ENCODE results near the gene SLC25A21. TPM values are rescaled to one million over a fixed set of nuclear protein-coding genes. Genes with fewer than 3 reads are reported as not detected.

The SLC25A21 gene
- total and polyA plus RNA-seq, 8 donors: 0.40 to 5.4 (median 1.3) TPM; not detected in 2

- Histone ChIP-seq H3K36me3 (no peaks in the 10 kb centered on the region), H3K27ac (no peak overlapping the region), H3K4me1 (no peaks in the 10 kb centered on the region), H3K9me3 (peaks cover 0 to 16% (median 11%) of the 10 kb centered on the region in 4 donors), H3K4me3 (no peak overlapping the region), H3K27me3 (no peaks in the 10 kb centered on the region)
- 65 to 79% (median 73%) methylated on average over 3 of the region's 3 CpGs for whole genome bisulfite sequencing, 5 donors
- TF ChIP-seq, protein P1, sequence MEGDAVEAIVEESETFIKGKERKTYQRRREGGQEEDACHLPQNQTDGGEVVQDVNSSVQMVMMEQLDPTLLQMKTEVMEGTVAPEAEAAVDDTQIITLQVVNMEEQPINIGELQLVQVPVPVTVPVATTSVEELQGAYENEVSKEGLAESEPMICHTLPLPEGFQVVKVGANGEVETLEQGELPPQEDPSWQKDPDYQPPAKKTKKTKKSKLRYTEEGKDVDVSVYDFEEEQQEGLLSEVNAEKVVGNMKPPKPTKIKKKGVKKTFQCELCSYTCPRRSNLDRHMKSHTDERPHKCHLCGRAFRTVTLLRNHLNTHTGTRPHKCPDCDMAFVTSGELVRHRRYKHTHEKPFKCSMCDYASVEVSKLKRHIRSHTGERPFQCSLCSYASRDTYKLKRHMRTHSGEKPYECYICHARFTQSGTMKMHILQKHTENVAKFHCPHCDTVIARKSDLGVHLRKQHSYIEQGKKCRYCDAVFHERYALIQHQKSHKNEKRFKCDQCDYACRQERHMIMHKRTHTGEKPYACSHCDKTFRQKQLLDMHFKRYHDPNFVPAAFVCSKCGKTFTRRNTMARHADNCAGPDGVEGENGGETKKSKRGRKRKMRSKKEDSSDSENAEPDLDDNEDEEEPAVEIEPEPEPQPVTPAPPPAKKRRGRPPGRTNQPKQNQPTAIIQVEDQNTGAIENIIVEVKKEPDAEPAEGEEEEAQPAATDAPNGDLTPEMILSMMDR (IDR thresholded peaks at IDR 0.05): no peak
- TF ChIP-seq POLR2A (IDR thresholded peaks at IDR 0.05) (no peak), EP300 (IDR thresholded peaks at IDR 0.05) (no peak), POLR2AphosphoS5 (IDR thresholded peaks at IDR 0.05) (no peak)
- intact Hi-C loops (cut with DNase I; ENCODE audit: low total_unique reads): no loop called here
- no peak for DNase-seq
Observed at GRCh38 chr14:37114559-37114958, 57.8 kb downstream of the SLC25A21 start.

DNA sequence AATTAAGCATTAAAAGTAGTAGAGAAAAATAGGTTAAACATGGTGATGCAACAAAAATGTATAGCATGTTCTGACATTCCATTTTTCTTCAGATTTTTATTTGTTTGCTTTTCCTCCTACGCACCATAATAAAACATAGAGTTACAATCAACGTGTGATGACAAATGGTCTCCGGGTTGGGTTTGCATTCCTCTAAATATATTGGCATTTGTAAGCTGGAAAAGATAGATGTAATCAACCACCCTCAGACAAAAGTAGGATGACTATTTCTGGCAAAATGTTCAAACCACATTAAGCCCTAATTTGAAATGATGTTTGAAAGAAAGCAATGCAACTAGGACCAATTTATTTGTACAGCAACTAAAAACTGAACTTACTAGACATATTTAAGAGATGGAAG, 58.4 kb downstream of the SLC25A21 start:
- no peaks in the 10 kb centered on the region for H3K36me3 ChIP-seq
- intact Hi-C loops (cut with DNase I; ENCODE audit: low total_unique reads): no loop called here
- DNase-seq: no peak
- 75 to 90% (median 78%) methylated on average over 3 of the region's 3 CpGs for WGBS, 5 donors
- no peaks in the 10 kb centered on the region for H3K4me1 ChIP-seq
- TF ChIP-seq EP300 (IDR thresholded peaks at IDR 0.05) (no peak), POLR2AphosphoS5 (IDR thresholded peaks at IDR 0.05) (no peak), POLR2A (IDR thresholded peaks at IDR 0.05) (no peak)
- TF ChIP-seq, protein P1 (IDR thresholded peaks at IDR 0.05): no peak
- H3K27me3 ChIP-seq: no peaks in the 10 kb centered on the region
- H3K9me3 ChIP-seq: peaks cover 0 to 12% (median 10%) of the 10 kb centered on the region in 4 donors
- H3K27ac ChIP-seq: no peak overlapping the region
- no peak overlapping the region for H3K4me3 ChIP-seq

- Histone ChIP-seq H3K9me3 (no peaks in the 10 kb centered on the region), H3K4me3 (no peak overlapping the region), H3K36me3 (no peaks in the 10 kb centered on the region), H3K4me1 (no peaks in the 10 kb centered on the region), H3K27ac (no peak overlapping the region), H3K27me3 (no peaks in the 10 kb centered on the region)
- no peak for DNase-seq
- WGBS, 5 donors: 49 to 73% (median 69%) methylated on average over 2 of the region's 2 CpGs
- TF ChIP-seq EP300 (IDR thresholded peaks at IDR 0.05) (no peak), POLR2A (IDR thresholded peaks at IDR 0.05) (no peak), POLR2AphosphoS5 (IDR thresholded peaks at IDR 0.05) (no peak)
- TF ChIP-seq, protein P1 (IDR thresholded peaks at IDR 0.05): no peak
- intact Hi-C loops (cut with DNase I; ENCODE audit: low total_unique reads): no loop called here
Observed at GRCh38 chr14:37098132-37098531, 74.3 kb downstream of the SLC25A21 start.

GRCh38 chr14:37094502-37094901, 77.9 kb downstream of the SLC25A21 start:
- Histone ChIP-seq H3K4me3 (no peak overlapping the region), H3K36me3 (no peaks in the 10 kb centered on the region), H3K4me1 (no peaks in the 10 kb centered on the region), H3K27ac (no peak overlapping the region), H3K27me3 (no peaks in the 10 kb centered on the region), H3K9me3 (no peaks in the 10 kb centered on the region)
- 65 to 81% (median 79%) methylated on average over 2 of the region's 2 CpGs for WGBS, 5 donors
- DNase-seq: no peak
- TF ChIP-seq EP300 (IDR thresholded peaks at IDR 0.05) (no peak), POLR2AphosphoS5 (IDR thresholded peaks at IDR 0.05) (no peak), POLR2A (IDR thresholded peaks at IDR 0.05) (no peak)
- TF ChIP-seq, protein P1 (IDR thresholded peaks at IDR 0.05): no peak
- intact Hi-C loops (cut with DNase I; ENCODE audit: low total_unique reads): no loop called here

Measured in stomach (tissue), 9 donors.